ENCODE data around the gene P2RX3.

- TF ChIP-seq CEBPB (IDR thresholded peaks at IDR 0.05) (no peak), YY1 (IDR thresholded peaks at IDR 0.05; ENCODE audit: low read depth) (no peak), MAX (IDR thresholded peaks at IDR 0.05) (no peak), TAF1 (IDR thresholded peaks at IDR 0.05; ENCODE audit: low read depth) (no peak), EP300 (IDR thresholded peaks at IDR 0.05; ENCODE audit: borderline replicate concordance) (no peak)
These were observed 31.8 kb upstream of the P2RX3 start for GRCh38 chr11:57306161-57306876.
